IMR-90 (cell line): Measurements from ENCODE around the gene CD101. TPM values are rescaled to one million over a fixed set of nuclear protein-coding genes. Genes with fewer than 3 reads are reported as not detected.

Source experiments
- ATAC-seq: fragments of 200-7000 bp; cut with Tn5 transposase; 2 replicates; pipeline ENCODE4 v1.9.1; 2020; ENCODE audit warnings: low read depth, mild to moderate bottlenecking, moderate library complexity
- BruUV-seq: library from RNA; stranded (reverse); fragments of 400-500 nt; replicated peaks from 2 replicates; lab custom pipeline; 2021; lab: Mats Ljungman, UMichigan
- CTCF ChIA-PET: fragments of 300-600 bp; formaldehyde crosslinking; extraction: SDS; loops from one replicate; lab custom pipeline; 2021; ENCODE audit warnings: antibody characterized with exemption; lab: Yijun Ruan, JAX
- POLR2A ChIA-PET: fragments of 300-600 bp; sonication (Branson Sonifier 250); formaldehyde crosslinking; loops from one replicate; lab custom pipeline; 2022; ENCODE audit warnings: antibody characterized with exemption; ENCODE audit not compliant: unreplicated experiment; lab: Charles Lee
- DNase-seq: peaks from one replicate; pipeline ENCODE4 v3.0.0; 2013
- H2AFZ ChIP-seq: replicated peaks from 2 replicates; pipeline ENCODE3; 2013; ENCODE audit warnings: low read length, mild to moderate bottlenecking; ENCODE audit not compliant: poor library complexity
- H2AK5ac ChIP-seq: 2 replicates; pipeline ENCODE4 v1.6.1; 2013; ENCODE audit warnings: low read depth, low read length, inconsistent platforms
- H2AK9ac ChIP-seq: replicated peaks from 2 replicates; pipeline ENCODE3; 2013; ENCODE audit warnings: mild to moderate bottlenecking, low read depth, low read length, moderate library complexity; ENCODE audit not compliant: poor library complexity
- H2BK120ac ChIP-seq: 2 replicates; pipeline ENCODE4 v1.6.1; 2013; ENCODE audit warnings: low read depth, low read length, inconsistent platforms
- H2BK15ac ChIP-seq: 3 replicates; pipeline ENCODE4 v1.6.1; 2013; ENCODE audit warnings: low read depth, low read length, inconsistent platforms
- H2BK20ac ChIP-seq: 2 replicates; pipeline ENCODE4 v1.6.1; 2013; ENCODE audit warnings: low read depth, mild to moderate bottlenecking, inconsistent platforms, low read length, moderate library complexity
- H2BK5ac ChIP-seq: 2 replicates; pipeline ENCODE4 v1.6.1; 2013; ENCODE audit warnings: mild to moderate bottlenecking, low read depth, low read length, inconsistent platforms; ENCODE audit not compliant: poor library complexity, severe bottlenecking
- H3K14ac ChIP-seq: replicated peaks from 2 replicates; pipeline ENCODE4 v1.6.1; 2013; ENCODE audit warnings: low read depth, low read length, inconsistent platforms
- H3K18ac ChIP-seq: 2 replicates; pipeline ENCODE4 v1.6.1; 2013; ENCODE audit warnings: low read depth, low read length, control low read depth
- H3K23ac ChIP-seq: 2 replicates; pipeline ENCODE4 v1.6.1; 2013; ENCODE audit warnings: low read depth, low read length, inconsistent platforms
- H3K27ac ChIP-seq: 2 replicates; pipeline ENCODE4 v1.5.1; 2013; ENCODE audit warnings: mild to moderate bottlenecking, control low read depth, low read length; ENCODE audit not compliant: insufficient read depth
- H3K27me3 ChIP-seq: 2 replicates; pipeline ENCODE4 v1.6.1; 2013; ENCODE audit warnings: low read length; ENCODE audit not compliant: control insufficient read depth, insufficient read depth
- H3K36me3 ChIP-seq: 2 replicates; pipeline ENCODE4 v1.6.1; 2013; ENCODE audit warnings: low read length, mixed read lengths; ENCODE audit not compliant: control insufficient read depth, insufficient read depth
- H3K4ac ChIP-seq: 2 replicates; pipeline ENCODE4 v1.6.1; 2013; ENCODE audit warnings: low read depth, low read length, inconsistent platforms
- H3K4me1 ChIP-seq: 2 replicates; pipeline ENCODE4 v1.6.1; 2013; ENCODE audit warnings: low read length, mixed read lengths; ENCODE audit not compliant: control insufficient read depth, insufficient read depth
- H3K4me2 ChIP-seq: 2 replicates; pipeline ENCODE4 v1.6.1; 2013; ENCODE audit warnings: low read depth, mild to moderate bottlenecking, control low read depth, low read length, moderate library complexity
- H3K4me3 ChIP-seq: 2 replicates; pipeline ENCODE4 v1.5.1; 2013; ENCODE audit warnings: low read depth, mild to moderate bottlenecking, control low read depth, low read length, moderate library complexity; ENCODE audit not compliant: insufficient read depth
- H3K56ac ChIP-seq: 2 replicates; pipeline ENCODE4 v1.6.1; 2013; ENCODE audit warnings: low read length, inconsistent platforms; ENCODE audit not compliant: insufficient read depth; ENCODE audit errors: extremely low read depth
- H3K79me1 ChIP-seq, 2 experiments: 2 replicates each; pipeline ENCODE4 v1.6.1; 2013; ENCODE audit warnings: low read length in 2 of 2, inconsistent platforms in 1 of 2, low read depth in 1 of 2
- H3K9ac ChIP-seq: 2 replicates; pipeline ENCODE4 v1.6.1; 2013; ENCODE audit warnings: low read depth, low read length, control low read depth
- H3K9me1 ChIP-seq: 2 replicates; pipeline ENCODE4 v1.6.1; 2013; ENCODE audit warnings: low read length, inconsistent platforms; ENCODE audit not compliant: insufficient read depth
- H3K9me3 ChIP-seq: 2 replicates; pipeline ENCODE4 v1.6.1; 2013; ENCODE audit warnings: low read length; ENCODE audit not compliant: control insufficient read depth, insufficient read depth
- H4K20me1 ChIP-seq: 2 replicates; pipeline ENCODE4 v1.6.1; 2013; ENCODE audit warnings: low read length, inconsistent platforms; ENCODE audit not compliant: insufficient read depth
- H4K5ac ChIP-seq: 2 replicates; pipeline ENCODE4 v1.6.1; 2013; ENCODE audit warnings: mild to moderate bottlenecking, low read depth, low read length, control low read depth
- H4K8ac ChIP-seq, 2 experiments: 2 replicates each; pipeline ENCODE4 v1.6.1; 2013; ENCODE audit warnings: low read depth in 2 of 2, low read length in 2 of 2, control low read depth in 1 of 2, inconsistent platforms in 1 of 2
- H4K91ac ChIP-seq: 2 replicates; pipeline ENCODE4 v1.6.1; 2013; ENCODE audit warnings: low read depth, low read length, inconsistent platforms; ENCODE audit not compliant: insufficient read depth
- CHD1 ChIP-seq: IDR thresholded peaks from 2 replicates; pipeline ENCODE4 v1.6.1; 2012; ENCODE audit warnings: low read depth, low read length, improper control_type of control experiment
- FOS ChIP-seq: fragments of 150-350 bp; IDR thresholded peaks from 2 replicates; pipeline ENCODE4 v1.6.1; 2016; ENCODE audit warnings: low read depth, low read length
- MAFK ChIP-seq: IDR thresholded peaks from 2 replicates; pipeline ENCODE4 v1.6.1; 2012; ENCODE audit warnings: low read depth, low read length, improper control_type of control experiment
- MXI1 ChIP-seq: IDR thresholded peaks from 2 replicates; pipeline ENCODE4 v1.6.1; 2012; ENCODE audit warnings: low read depth, mild to moderate bottlenecking, low read length, moderate library complexity, borderline replicate concordance
- NFE2L2 ChIP-seq: fragments of 150-350 bp; IDR thresholded peaks from 2 replicates; pipeline ENCODE4 v1.6.1; 2016; ENCODE audit warnings: low read depth, mild to moderate bottlenecking, low read length
- POLR2A ChIP-seq: IDR thresholded peaks from 2 replicates; pipeline ENCODE4 v1.6.1; 2012; ENCODE audit warnings: mild to moderate bottlenecking, low read depth, low read length
- RFX5 ChIP-seq: IDR thresholded peaks from 2 replicates; pipeline ENCODE4 v1.8.0; 2012; ENCODE audit warnings: low read depth, mild to moderate bottlenecking, low read length, moderate library complexity
- WGBS, 2 experiments: methylation state at CpG; one replicate each; pipeline versions ENCODE4 v1.1.5 to v1.1.7; 2013; ENCODE audit warnings: missing lambda C conversion rate in 2 of 2; ENCODE audit not compliant: insufficient read length in 1 of 2; ENCODE audit errors: extremely low coverage in 2 of 2; 5-methylcytosine and 5-hydroxymethylcytosine counted together
- dilution Hi-C: fragments of 300-500 bp; cut with HindIII; formaldehyde crosslinking; loops from one replicate; pipeline ENCODE4 v1.14.3; 2018; ENCODE audit warnings: low sequenced_read_pairs; ENCODE audit not compliant: unreplicated experiment
- in situ Hi-C: fragments of 300-500 bp; cut with MboI; formaldehyde crosslinking; loops from 3 replicates; pipeline ENCODE4 v1.14.3; 2019; ENCODE audit warnings: low sequenced_read_pairs, inconsistent platforms, mixed read lengths
- intact Hi-C: fragments of 100-400 bp; cut with micrococcal nuclease; formaldehyde crosslinking; loops from 2 replicates; pipeline ENCODE4 v1.10.0; 2022
- polyA plus RNA-seq, 3 experiments: library from polyadenylated mRNA; depleted of rRNA; stranded (reverse); fragments of >200 nt; gene quantifications; 2 replicates each; pipeline ENCODE4 v1.2.3, GENCODE V29; 2012; ENCODE audit warnings: low replicate concordance in 1 of 3
- total RNA-seq: library from RNA; depleted of rRNA; stranded (reverse); fragments of >200 nt; gene quantifications from 2 replicates; pipeline ENCODE4 v1.2.3, GENCODE V29; 2012
- TF ChIP-seq, protein P1 (sequence below): fragments of 150-350 bp; IDR thresholded peaks from 2 replicates; pipeline ENCODE4 v1.6.1; 2017; ENCODE audit warnings: mild to moderate bottlenecking, antibody characterized with exemption, low read length, low read depth

CD101 gene
- total and polyA plus RNA-seq, 2 of the 4 experiments (the other 2 are of a cell fraction) = not detected

DNA sequence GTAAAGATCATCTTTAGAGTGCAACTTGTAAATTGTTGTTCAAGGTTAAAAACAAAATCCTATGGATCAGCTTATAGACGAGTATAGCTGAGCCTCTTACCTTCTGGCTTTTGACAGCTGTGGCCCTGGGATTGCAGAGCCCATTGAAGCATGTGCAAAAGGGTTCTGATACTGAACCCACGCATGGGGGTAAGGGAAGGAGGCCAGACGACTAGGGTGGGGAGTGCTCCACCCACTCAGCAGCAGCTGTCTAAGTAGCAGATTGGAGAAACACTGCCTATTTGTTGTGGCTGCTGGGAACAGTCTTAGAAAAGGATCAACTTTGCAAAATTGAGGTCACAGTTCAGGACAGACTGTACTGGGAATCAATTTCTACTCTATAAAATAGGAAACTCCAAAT, 16.1 kb downstream of the CD101 start:
- in situ Hi-C loops = no loop called here

More for the DNA sequence above, 16.1 kb downstream of the CD101 start:
- no peaks in the 10 kb centered on the region for H3K79me1 ChIP-seq
- DNase-seq (no peak), ATAC-seq (no peak)
- no peak overlapping the region for H3K27ac ChIP-seq
- dilution Hi-C loops = no loop called here
- H3K27me3 ChIP-seq = no peaks in the 10 kb centered on the region; the same call in 1 of the 2 replicates
- WGBS, 2 experiments = no CpG with 5 or more reads among the region's 3 CpGs
- H3K23ac ChIP-seq = no peak overlapping the region
- H4K20me1 ChIP-seq = no peaks in the 10 kb centered on the region
- ChIA-PET POLR2A (no interaction called here), CTCF (no interaction called here)
- no peak overlapping the region for H2BK5ac ChIP-seq
- TF ChIP-seq, protein P1, sequence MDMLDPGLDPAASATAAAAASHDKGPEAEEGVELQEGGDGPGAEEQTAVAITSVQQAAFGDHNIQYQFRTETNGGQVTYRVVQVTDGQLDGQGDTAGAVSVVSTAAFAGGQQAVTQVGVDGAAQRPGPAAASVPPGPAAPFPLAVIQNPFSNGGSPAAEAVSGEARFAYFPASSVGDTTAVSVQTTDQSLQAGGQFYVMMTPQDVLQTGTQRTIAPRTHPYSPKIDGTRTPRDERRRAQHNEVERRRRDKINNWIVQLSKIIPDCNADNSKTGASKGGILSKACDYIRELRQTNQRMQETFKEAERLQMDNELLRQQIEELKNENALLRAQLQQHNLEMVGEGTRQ = no peak
- no peak for TF ChIP-seq FOS
- no peak for TF ChIP-seq POLR2A
- no peak for TF ChIP-seq MAFK
- no peak for TF ChIP-seq RFX5
- TF ChIP-seq NFE2L2 = no peak
- TF ChIP-seq CHD1 = no peak
- TF ChIP-seq MXI1 = no peak
- H2AK9ac ChIP-seq = no peak overlapping the region
- H3K36me3 ChIP-seq = no peaks in the 10 kb centered on the region
- no peak overlapping the region for H4K8ac ChIP-seq
- no peak overlapping the region for H3K9ac ChIP-seq
- H3K4me3 ChIP-seq = no peak overlapping the region
- BruUV-seq = no TSS peak
- H2AK5ac ChIP-seq = no peak overlapping the region
- H3K9me1 ChIP-seq = no peaks in the 10 kb centered on the region
- no peak overlapping the region for H3K14ac ChIP-seq
- H2BK20ac ChIP-seq = no peak overlapping the region
- no peak overlapping the region for H2BK120ac ChIP-seq
- no peak overlapping the region for H3K4me2 ChIP-seq
- no peak overlapping the region for H4K91ac ChIP-seq
- no peak overlapping the region for H4K5ac ChIP-seq
- no peak overlapping the region for H3K56ac ChIP-seq
- no peaks in the 10 kb centered on the region for H3K4me1 ChIP-seq
- H3K18ac ChIP-seq = no peak overlapping the region
- no peak overlapping the region for H2AFZ ChIP-seq
- intact Hi-C loops = no loop called here
- H2BK15ac ChIP-seq = no peak overlapping the region
- H3K4ac ChIP-seq = no peak overlapping the region
- no peaks in the 10 kb centered on the region for H3K9me3 ChIP-seq
